Thyroid gland (tissue), 4 donors: ENCODE results near the gene ZNF516.

Source experiments
- CTCF ChIP-seq, 6 experiments: fragments of 200-600 bp in 3 of 6; fragments of 450-650 bp in 3 of 6; sonication (generic) in 3 of 6; IDR thresholded peaks; one replicate each; pipeline ENCODE4 v1.5.1; 2016 to 2019; ENCODE audit warnings: antibody characterized with exemption in 6 of 6, mild to moderate bottlenecking in 2 of 6, inconsistent platforms in 1 of 6, moderate library complexity in 1 of 6
- POLR2A ChIP-seq, 2 donors: fragments of 450-650 bp; IDR thresholded peaks; one replicate each; pipeline ENCODE4 v1.6.1; 2017; ENCODE audit warnings: antibody characterized with exemption in 2 of 2, mild to moderate bottlenecking in 2 of 2, moderate library complexity in 1 of 2

- no peak for TF ChIP-seq CTCF (IDR thresholded peaks at IDR 0.05)
- no peak for TF ChIP-seq POLR2A (IDR thresholded peaks at IDR 0.05)
These were observed 49.8 kb downstream of the ZNF516 start for GRCh38 chr18:76445275-76445674.
